Ecto neural progenitor cell (in vitro differentiated cells): ENCODE data around the gene CACNA1H.

Source experiments
- DNase-seq: peaks from one replicate; pipeline ENCODE4 v3.0.0-alpha.2; 2018; ENCODE audit warnings: low spot score

CACNA1H gene

DNA sequence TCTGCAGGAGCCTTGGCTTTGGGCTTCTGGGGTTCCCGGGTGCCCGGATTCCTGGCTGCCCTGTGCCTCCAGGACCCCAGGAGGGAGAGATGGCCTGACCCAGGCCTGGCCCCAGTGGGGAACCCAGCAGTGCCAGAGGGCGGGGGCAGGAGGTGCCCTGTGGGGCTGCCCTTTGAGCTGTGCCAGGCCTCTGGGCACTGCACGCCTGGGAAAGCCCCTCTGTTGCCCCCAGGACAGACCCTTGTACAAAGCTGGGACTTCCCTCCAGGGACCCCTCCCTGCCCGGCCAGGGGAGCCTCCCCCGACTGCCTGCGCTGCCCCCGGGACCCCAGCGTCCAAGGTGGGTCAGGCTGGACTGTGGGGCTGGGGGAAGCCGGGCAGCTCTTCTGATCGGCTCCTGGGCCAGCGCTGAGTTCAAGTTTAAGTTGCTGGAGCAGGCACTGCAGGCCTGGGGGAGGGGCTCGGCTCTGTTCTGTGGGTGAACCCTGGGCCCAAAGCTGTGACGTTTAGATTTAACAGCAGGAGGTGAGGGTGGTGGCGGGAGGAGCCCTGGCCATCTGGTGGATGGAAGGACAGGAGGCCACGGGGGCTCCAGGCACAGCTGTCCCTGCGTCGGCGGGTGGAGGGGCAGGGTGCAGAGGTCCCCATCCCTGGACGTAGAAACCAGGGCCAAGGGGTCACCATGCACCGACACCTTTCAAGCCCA lies 29.2 kb upstream of the CACNA1H start:
- no peak for DNase-seq

DNA sequence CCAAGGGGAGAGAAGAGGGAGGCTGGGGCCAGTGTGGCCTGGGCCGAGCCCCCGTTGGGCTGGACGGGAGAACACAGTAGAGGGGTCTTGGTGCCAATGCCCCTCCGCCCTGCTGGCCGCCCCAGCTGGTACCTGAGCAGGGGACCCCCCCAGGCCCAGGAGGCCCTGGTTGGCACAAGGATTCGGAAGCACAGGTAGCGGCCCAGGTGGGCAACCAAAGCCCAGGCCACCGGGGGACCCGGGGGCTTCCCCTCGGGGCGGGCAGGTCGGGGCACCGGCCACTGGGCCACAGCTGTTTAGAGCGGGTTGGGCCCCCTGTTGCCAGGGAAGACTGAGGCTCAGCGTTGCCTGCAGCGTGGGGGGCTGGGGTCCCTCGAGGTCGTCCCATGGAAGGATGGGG lies 28.6 kb upstream of the CACNA1H start:
- DNase-seq = no peak

- no peak for DNase-seq
These were observed 28.1 kb upstream of the CACNA1H start for GRCh38 chr16:1124795-1125194.

GRCh38 chr16:1125471-1125870 lies 27.4 kb upstream of the CACNA1H start:
- DNase-seq = no peak

- no peak for DNase-seq
These were observed 26.9 kb upstream of the CACNA1H start for GRCh38 chr16:1126044-1126443.

DNA sequence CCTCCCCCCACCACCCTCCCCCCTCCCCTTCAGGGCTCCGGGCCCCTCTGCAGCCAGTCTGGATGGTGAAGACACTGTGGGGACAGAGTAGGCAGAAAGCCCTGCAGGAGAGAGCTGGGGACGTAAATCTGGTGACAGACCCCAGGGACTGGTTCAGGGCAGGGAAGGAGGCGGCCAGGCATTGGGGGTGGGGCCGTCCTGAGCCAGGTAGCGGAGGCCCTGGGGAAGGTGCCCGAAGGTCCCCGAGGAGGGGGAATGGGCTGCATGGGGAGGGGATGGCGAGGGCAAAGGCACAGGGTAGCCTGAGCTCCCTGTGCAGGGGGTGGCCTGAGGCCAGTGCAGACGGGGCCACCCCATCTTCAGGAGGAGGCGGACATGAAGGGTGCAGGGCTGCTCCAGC lies 26.3 kb upstream of the CACNA1H start:
- no peak for DNase-seq

GRCh38 chr16:1127101-1127500 lies 25.8 kb upstream of the CACNA1H start:
- no peak for DNase-seq

GRCh38 chr16:1127971-1128715 lies 24.8 kb upstream of the CACNA1H start:
- DNase-seq = no peak

GRCh38 chr16:1129106-1129960 lies 23.6 kb upstream of the CACNA1H start:
- DNase-seq = no peak

DNA sequence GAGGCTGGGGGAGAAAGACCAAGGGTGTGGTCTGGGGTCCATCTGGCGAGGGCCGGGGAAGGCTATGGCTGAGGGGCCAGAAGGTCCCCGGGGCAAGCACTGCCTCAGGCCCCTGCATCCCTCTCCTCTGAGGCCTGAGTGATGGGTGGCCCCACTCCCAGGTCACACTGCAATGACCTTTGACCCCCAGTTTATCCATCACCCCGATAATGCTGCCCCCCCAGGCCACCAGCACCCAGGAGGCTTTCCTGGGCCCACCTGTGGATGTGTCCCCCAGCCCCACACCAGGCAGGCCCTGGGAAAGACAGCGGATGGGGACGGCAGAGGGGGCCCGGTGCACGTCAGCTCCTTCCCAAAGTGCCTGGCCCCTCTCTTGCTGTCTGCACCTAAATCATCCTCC lies 22.5 kb upstream of the CACNA1H start:
- DNase-seq = no peak

DNA sequence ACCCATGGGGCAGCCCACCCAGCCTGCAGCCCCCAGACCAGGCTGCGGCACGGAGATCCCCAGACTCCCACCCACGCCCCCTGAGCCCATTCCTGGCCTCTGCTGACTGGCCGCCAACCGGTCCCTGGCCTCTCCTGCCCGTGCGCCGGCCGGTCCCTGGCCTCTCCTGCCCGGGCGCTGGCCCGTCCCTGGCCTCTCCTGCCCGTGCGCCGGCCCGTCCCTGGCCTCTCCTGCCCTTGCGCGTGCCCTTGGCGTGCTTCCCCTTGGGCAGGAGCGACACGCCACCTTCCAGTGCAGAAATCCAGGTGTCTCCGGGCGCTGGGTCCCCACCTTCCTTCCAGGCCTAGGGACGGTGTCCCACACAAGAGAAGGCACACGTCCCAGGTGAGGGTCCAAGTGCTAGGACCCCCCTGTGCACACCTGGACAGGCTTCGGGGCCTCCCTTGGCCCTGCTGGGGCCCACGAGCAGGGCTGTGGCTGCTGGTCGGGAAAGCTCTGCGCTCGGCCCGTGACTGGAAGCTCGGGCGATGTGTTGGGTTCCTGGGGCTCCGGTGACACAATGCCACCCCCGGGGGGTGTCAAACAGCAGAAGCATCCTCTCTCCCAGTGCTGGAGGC lies 21.4 kb upstream of the CACNA1H start:
- DNase-seq = no peak

DNA sequence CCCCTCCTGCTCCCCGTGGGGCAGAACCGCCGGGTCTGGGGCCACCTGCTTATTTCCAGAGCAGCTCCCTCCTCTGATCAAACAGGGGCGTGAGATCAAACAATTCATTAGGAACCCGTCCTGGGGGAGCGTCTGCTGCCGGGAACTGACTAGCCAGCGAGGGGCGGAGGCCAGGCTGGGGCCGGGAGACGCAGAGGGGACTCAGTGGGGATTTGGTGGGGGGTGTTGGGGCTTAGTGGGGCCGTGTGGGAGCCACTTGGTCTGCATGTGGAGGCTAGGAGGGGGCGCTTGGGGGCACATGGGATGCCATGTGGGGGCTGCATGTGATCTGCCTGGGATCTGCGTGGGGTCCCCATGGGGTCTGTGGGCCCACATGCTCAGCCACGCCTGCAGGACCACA lies 20.5 kb upstream of the CACNA1H start:
- no peak for DNase-seq

GRCh38 chr16:1133271-1133670 lies 19.6 kb upstream of the CACNA1H start:
- no peak for DNase-seq

- DNase-seq = no peak
These were observed 18.9 kb upstream of the CACNA1H start for GRCh38 chr16:1133810-1134520.

DNA sequence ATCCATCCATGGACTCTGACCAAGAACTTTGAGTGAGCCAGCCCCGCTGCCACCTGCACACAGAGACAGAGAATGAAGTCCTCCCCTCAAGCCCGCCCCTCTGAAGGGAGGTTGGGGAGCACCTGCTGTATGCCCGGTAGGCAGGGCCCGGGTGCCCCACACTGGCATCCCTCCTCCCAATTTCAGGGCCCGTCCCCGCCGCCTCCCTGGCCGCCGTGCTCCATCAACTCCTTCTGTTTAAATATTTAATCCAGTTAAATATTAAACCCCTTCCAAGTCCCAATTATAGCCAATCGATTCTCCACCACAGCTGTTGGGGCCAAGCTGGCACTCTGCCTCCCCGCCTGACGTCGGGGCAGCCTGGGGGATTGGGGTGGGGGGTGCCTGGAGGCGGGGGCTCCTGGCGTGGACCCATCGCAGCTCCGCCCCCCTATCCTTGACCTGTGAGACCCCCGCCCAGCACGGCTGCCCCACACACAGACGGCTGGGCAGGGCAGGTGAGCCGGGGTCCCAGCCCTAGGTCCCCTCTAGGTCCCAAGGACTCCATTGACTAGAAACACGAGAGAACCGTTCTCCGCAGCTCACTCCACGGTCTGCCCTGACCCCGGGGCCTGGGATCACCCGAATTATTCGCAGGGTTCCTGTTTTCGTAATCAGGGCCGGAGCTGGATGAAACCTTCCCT lies 18.0 kb upstream of the CACNA1H start:
- no peak for DNase-seq

DNA sequence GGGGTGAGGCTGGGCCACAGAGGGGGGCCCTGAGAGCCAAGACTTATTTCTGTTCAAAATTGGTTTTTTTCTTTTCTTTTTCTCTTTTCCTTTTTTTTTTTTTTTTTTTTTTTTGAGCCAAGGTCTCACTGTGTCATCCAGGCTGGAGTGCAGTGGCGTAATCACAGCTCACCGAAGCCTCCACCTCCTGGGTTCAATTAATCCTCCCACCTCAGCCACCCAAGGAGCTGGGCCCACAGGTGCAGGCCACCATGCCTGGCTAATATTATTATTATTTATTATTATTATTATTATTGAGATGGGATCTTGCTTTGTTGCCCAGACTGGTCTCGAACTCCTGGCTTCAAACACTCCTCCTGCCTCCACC lies 17.5 kb upstream of the CACNA1H start:
- DNase-seq = no peak

DNA sequence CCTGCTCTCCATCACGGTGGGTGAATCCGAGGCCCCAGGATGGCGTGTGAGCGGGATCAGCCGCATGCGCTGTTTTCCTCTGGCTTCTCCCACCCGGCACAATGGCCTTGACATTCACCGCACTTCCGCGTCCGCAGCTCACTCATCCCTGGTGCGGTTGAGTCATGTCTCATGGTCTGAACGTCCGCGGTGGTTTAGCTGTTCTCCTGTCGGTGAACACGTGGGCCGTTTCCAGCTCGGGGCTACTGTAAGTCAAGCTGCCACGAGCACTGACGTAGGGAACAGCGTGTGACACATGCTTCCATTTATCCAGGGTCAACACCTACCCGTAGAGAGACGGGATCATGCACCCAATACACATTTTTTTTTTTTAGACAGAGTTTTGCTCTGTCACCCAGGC lies 15.3 kb upstream of the CACNA1H start:
- no peak for DNase-seq

GRCh38 chr16:1140582-1141162 lies 12.2 kb upstream of the CACNA1H start:
- DNase-seq = no peak

- no peak for DNase-seq
These were observed 11.7 kb upstream of the CACNA1H start for GRCh38 chr16:1141191-1141590.

DNA sequence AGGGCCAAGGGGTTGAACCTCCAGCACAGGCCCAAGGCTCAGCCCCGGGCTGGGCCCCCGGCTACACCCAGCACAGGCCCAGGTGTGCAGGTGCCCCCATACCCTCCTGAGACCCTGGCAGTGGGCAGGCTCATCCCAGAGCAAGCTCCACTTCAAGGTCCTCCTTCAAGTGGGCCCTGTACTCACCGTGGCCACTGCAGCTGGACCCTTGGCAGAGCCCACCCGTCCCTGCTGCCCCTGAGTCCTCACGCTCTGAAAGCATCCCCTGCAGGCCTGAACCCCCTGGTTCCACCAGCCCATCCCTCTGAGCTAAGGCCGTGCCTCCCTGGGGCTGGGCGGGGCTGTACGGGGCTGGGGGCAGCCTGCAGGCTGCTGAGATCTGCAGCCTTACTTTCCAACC lies 11.2 kb upstream of the CACNA1H start:
- DNase-seq = no peak

DNA sequence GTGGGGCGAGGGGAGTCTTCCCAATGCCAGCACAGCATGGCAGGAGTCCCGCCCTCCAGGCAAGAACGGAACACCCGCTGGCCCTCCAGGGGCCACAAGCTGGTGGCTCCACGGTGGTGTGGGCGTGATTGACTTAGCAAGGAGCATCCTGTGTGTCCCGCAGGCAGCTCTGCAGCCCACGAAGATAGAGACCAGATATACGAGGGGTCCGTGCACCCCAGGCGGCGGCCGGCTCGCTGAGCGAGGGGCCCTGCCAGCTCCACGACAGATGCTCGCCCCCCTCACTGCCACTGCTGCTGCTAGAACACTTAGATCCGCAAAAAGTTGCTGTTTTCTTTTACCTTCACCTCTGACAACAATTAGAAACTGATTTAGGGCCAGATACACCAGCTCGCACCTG lies 10.0 kb upstream of the CACNA1H start:
- no peak for DNase-seq
